K562 (cell line): ENCODE data around the gene GRIA1. TPM values are rescaled to one million over a fixed set of nuclear protein-coding genes. Genes with fewer than 3 reads are reported as not detected.
"Not testable (repeated sequence)": the region's sequence is repeated elsewhere in the genome, so short reads cannot be mapped to it uniquely, and the experiment has no call there.

Experiments used
- ATAC-seq: fragments of 200-7000 bp; cut with Tn5 transposase; 3 replicates; pipeline ENCODE4 v1.9.1; 2020; ENCODE audit warnings: moderate library complexity
- BruUV-seq: library from RNA; stranded (reverse); fragments of 400-500 nt; replicated peaks from 2 replicates; lab custom pipeline; 2021; lab: Mats Ljungman, UMichigan
- CTCF ChIA-PET: fragments of 300-600 bp; formaldehyde crosslinking; extraction: SDS; loops from one replicate; lab custom pipeline; 2021; ENCODE audit warnings: low intra/inter-chr PET ratio; lab: Yijun Ruan, JAX
- POLR2A ChIA-PET: fragments of 300-600, 350-650 bp; sonication (Branson Sonifier 250); formaldehyde crosslinking; extraction: SDS; loops from one replicate; lab custom pipeline; 2021; ENCODE audit warnings: antibody characterized with exemption, inconsistent platforms; lab: Yijun Ruan, JAX
- DNase-seq, 4 experiments: peaks; one replicate each; pipeline versions ENCODE4 v3.0.0 to v3.0.0-alpha.2; 2011 to 2018; ENCODE audit warnings: low spot score in 3 of 4, mixed read lengths in 3 of 4; ENCODE audit errors: extremely low read depth in 1 of 4
- FAIRE-seq: peaks from 2 replicates; lab custom pipeline; 2011; peaks lifted over from hg19 to GRCh38; lab: Jason Lieb, UNC
- H2AFZ ChIP-seq: 2 replicates; pipeline ENCODE4 v1.6.0; 2011; ENCODE audit warnings: low read depth, low read length, control low read depth, inconsistent platforms
- H3K27ac ChIP-seq: fragments of 200-600 bp; 3 replicates; pipeline ENCODE4 v1.8.0; 2011; ENCODE audit warnings: low read depth, mild to moderate bottlenecking, control low read depth, inconsistent platforms, low read length, moderate library complexity, mixed read lengths; ENCODE audit errors: extremely low read depth
- H3K27me3 ChIP-seq, 2 experiments: fragments of 300-600 bp in 1 of 2; 2 replicates in 1 of 2; 3 replicates in 1 of 2; pipeline versions ENCODE4 v1.6.0 to v1.8.0; 2011; ENCODE audit warnings: inconsistent platforms in 2 of 2, low read length in 2 of 2, mild to moderate bottlenecking in 1 of 2, mixed read lengths in 1 of 2, moderate library complexity in 1 of 2; ENCODE audit not compliant: control insufficient read depth in 2 of 2, insufficient read depth in 2 of 2
- H3K36me3 ChIP-seq: fragments of 300-600 bp; 3 replicates; pipeline ENCODE4 v1.8.0; 2011; ENCODE audit warnings: mild to moderate bottlenecking, low read length, inconsistent platforms; ENCODE audit not compliant: control insufficient read depth, insufficient read depth
- H3K4me1 ChIP-seq, 2 experiments: fragments of 200-600 bp in 1 of 2; replicated peaks in 1 of 2; 2 replicates in 1 of 2; 3 replicates in 1 of 2; pipeline versions ENCODE4 v1.5.1 to v1.8.0; 2011; ENCODE audit warnings: inconsistent platforms in 2 of 2, low read length in 2 of 2, mild to moderate bottlenecking in 1 of 2, mixed read lengths in 1 of 2, moderate library complexity in 1 of 2; ENCODE audit not compliant: control insufficient read depth in 2 of 2, insufficient read depth in 2 of 2
- H3K4me2 ChIP-seq: 2 replicates; pipeline ENCODE4 v1.6.1; 2011; ENCODE audit warnings: low read length, control low read depth, inconsistent platforms, mixed read lengths; ENCODE audit not compliant: insufficient read depth
- H3K4me3 ChIP-seq: fragments of 200-600 bp; sonication (generic), shearing (Covaris generic); 2 replicates; pipeline ENCODE4 v1.5.1; 2016; ENCODE audit warnings: control low read depth, inconsistent platforms
- H3K79me2 ChIP-seq: fragments of 200-600 bp; 3 replicates; pipeline ENCODE4 v1.8.0; 2011; ENCODE audit warnings: low read length, inconsistent platforms; ENCODE audit not compliant: control insufficient read depth, insufficient read depth
- H3K9ac ChIP-seq, 2 experiments: 2 replicates each; pipeline versions ENCODE4 v1.6.0 to v1.6.1; 2011; ENCODE audit warnings: low read depth in 2 of 2, low read length in 2 of 2, control low read depth in 1 of 2, inconsistent platforms in 1 of 2, mild to moderate bottlenecking in 1 of 2, mixed read lengths in 1 of 2; ENCODE audit not compliant: insufficient read depth in 1 of 2
- H3K9me1 ChIP-seq: one replicate; pipeline ENCODE4 v1.6.0; 2011; ENCODE audit warnings: inconsistent platforms, mild to moderate bottlenecking, low read length, moderate library complexity; ENCODE audit not compliant: control insufficient read depth, insufficient read depth
- H3K9me3 ChIP-seq: replicated peaks from 2 replicates; pipeline ENCODE4 v1.5.1; 2011; ENCODE audit warnings: low read depth, low read length, inconsistent platforms; ENCODE audit not compliant: control insufficient read depth, insufficient read depth
- H4K20me1 ChIP-seq: replicated peaks from 2 replicates; pipeline ENCODE4 v1.6.1; 2011; ENCODE audit warnings: low read length, inconsistent platforms, mixed read lengths; ENCODE audit not compliant: control insufficient read depth, insufficient read depth
- PBX2 ChIP-seq, 2 experiments: IDR thresholded peaks in 1 of 2; conservative IDR thresholded peaks in 1 of 2; 2 replicates each; pipeline ENCODE4 v1.6.1; 2016; ENCODE audit warnings: low read depth in 2 of 2, mild to moderate bottlenecking in 1 of 2, missing compliant biosample characterization in 1 of 2, missing genetic modification characterization in 1 of 2, moderate library complexity in 1 of 2
- WGBS: fragments of 100-300 bp; shearing (Covaris generic); methylation state at CpG from one replicate; pipeline ENCODE4 v1.1.6; 2016; ENCODE audit warnings: low coverage, mixed read lengths; ENCODE audit not compliant: insufficient coverage; ENCODE audit errors: missing lambda C conversion rate; 5-methylcytosine and 5-hydroxymethylcytosine counted together
- in situ Hi-C: fragments of 300-500 bp; cut with MboI; formaldehyde crosslinking; loops from 4 replicates; pipeline ENCODE4 v1.15.0; 2018; ENCODE audit warnings: inconsistent platforms, mixed read lengths
- intact Hi-C: fragments of 100-400 bp; cut with micrococcal nuclease; formaldehyde crosslinking; loops from 2 replicates; pipeline ENCODE4 v1.14.2; 2022
- polyA plus RNA-seq, 8 experiments: library from polyadenylated mRNA; depleted of rRNA in 4 of 8; stranded (reverse) in 5 of 8; unstranded in 3 of 8; fragments of >200 nt; fragmentation: Nextera tagmentation in 2 of 8; fragmentation: Illumina TruSeq in 1 of 8; extraction: Ambion mirVana in 2 of 8; extraction: Trizol in 1 of 8; gene quantifications; 2 replicates each; pipeline versions ENCODE4 v1.2.1 to v1.2.3, GENCODE V29; 2011 to 2014; ENCODE audit warnings: inconsistent platforms in 1 of 8, missing spikeins in 1 of 8
- small RNA-seq: library from RNA; depleted of rRNA; stranded (forward); fragments of <200 nt; gene quantifications from one replicate; pipeline ENCODE3, GENCODE V24; 2014
- total RNA-seq, 7 experiments: library from RNA; depleted of rRNA in 6 of 7; stranded (reverse); fragments of >200 nt in 6 of 7; fragmentation: Illumina TruSeq in 2 of 7; extraction: Trizol in 2 of 7; gene quantifications; 2 replicates each; pipeline versions ENCODE4 v1.2.1 to v1.2.3, GENCODE V29; 2011 to 2021; ENCODE audit warnings: low replicate concordance in 1 of 7

The GRIA1 gene
- total and polyA plus RNA-seq, 9 of the 15 experiments (the other 6 are each of a cell fraction or from before 2014, with no cell fraction given) = not detected

- no peak for TF ChIP-seq PBX2 (CRISPR knock-in tag; IDR thresholded peaks at IDR 0.05; ENCODE audit: low read depth)
- peak; percentile 64; the same call in 1 of the 2 replicates for TF ChIP-seq PBX2 (tag; conservative IDR thresholded peaks at IDR 0.05; ENCODE audit: low read depth)
- TF ChIP-seq, all 486 proteins: peak for 5
Observed at GRCh38 chr5:153860195-153860886, 369.9 kb downstream of the GRIA1 start (continued).

- H3K9ac ChIP-seq, H3K4me1 ChIP-seq, H3K9me3 ChIP-seq, in situ Hi-C loops, CTCF ChIA-PET, H4K20me1 ChIP-seq, intact Hi-C loops, H2AFZ ChIP-seq, ATAC-seq, DNase-seq, FAIRE-seq, BruUV-seq, H3K27me3 ChIP-seq, H3K4me2 ChIP-seq, H3K36me3 ChIP-seq, H3K9me1 ChIP-seq, H3K79me2 ChIP-seq, H3K4me3 ChIP-seq, H3K27ac ChIP-seq: not testable (repeated sequence)
- 2% methylated on average over 5 of the region's 5 CpGs for WGBS
- POLR2A ChIA-PET = interaction anchor here (0.8 kb wide), 1 partner anchor 454 kb away, joined by 3 read pairs; no protein-coding TSS in a partner anchor
Observed at GRCh38 chr5:153862906-153863305, 372.4 kb downstream of the GRIA1 start.

Small RNA genes within 50 kb of the gene (small RNA-seq; reads per million reads assigned to genes)
- not detected for gene RN7SL177P
